Thoracic aorta (tissue), 2 donors: ENCODE data around the gene GDF7. TPM values are rescaled to one million over a fixed set of nuclear protein-coding genes. Genes with fewer than 3 reads are reported as not detected.

Source experiments
- ATAC-seq: fragments of 150-250 bp; one replicate; pipeline ENCODE4 v1.8.0; 2017; ENCODE audit warnings: low read depth; ENCODE audit not compliant: insufficient number of reproducible peaks, low FRiP score
- DNase-seq: peaks from one replicate; pipeline ENCODE4 v3.0.0-alpha.2; 2020; ENCODE audit warnings: low spot score
- H3K27ac ChIP-seq, 2 donors: fragments of 200-600 bp; sonication (generic); 1 replicate in 1 of 2; 2 replicates in 1 of 2; pipeline ENCODE4 v1.5.1; 2016; ENCODE audit warnings: mild to moderate bottlenecking in 2 of 2, moderate library complexity in 2 of 2
- H3K27me3 ChIP-seq: fragments of 200-600 bp; sonication (generic); replicated peaks from 2 replicates; pipeline ENCODE4 v1.6.0; 2016; ENCODE audit warnings: mild to moderate bottlenecking; ENCODE audit not compliant: insufficient read depth
- H3K36me3 ChIP-seq: fragments of 200-600 bp; sonication (generic); one replicate; pipeline ENCODE4 v1.5.1; 2016
- H3K4me1 ChIP-seq, 2 donors: fragments of 200-600 bp; sonication (generic); 1 replicate in 1 of 2; 2 replicates in 1 of 2; pipeline versions ENCODE4 v1.5.1 to v1.6.0; 2016; ENCODE audit warnings: low read depth in 2 of 2, mild to moderate bottlenecking in 1 of 2; ENCODE audit not compliant: control insufficient read depth in 1 of 2
- H3K4me3 ChIP-seq: fragments of 200-600 bp; sonication (generic); 2 replicates; pipeline ENCODE4 v1.5.1; 2016; ENCODE audit warnings: mild to moderate bottlenecking
- H3K9me3 ChIP-seq: fragments of 200-600 bp; sonication (generic); 2 replicates; pipeline ENCODE4 v1.5.1; 2016
- CTCF ChIP-seq: fragments of 200-600 bp; sonication (generic); IDR thresholded peaks from one replicate; pipeline ENCODE4 v1.5.1; 2019; ENCODE audit warnings: antibody characterized with exemption
- total RNA-seq, 2 donors: library from RNA; depleted of rRNA; stranded (reverse); fragments of >200 nt; gene quantifications; one replicate each; pipeline versions ENCODE4 v1.1.0 to v1.2.3, GENCODE V29; 2016

Gene GDF7
- total RNA-seq, 2 donors from 2014 or later: 39.7 to 40.7 TPM

GRCh38 chr2:20646446-20646845 lies 20.5 kb upstream of the GDF7 start:
- Histone ChIP-seq H3K27me3 (no peaks in the 10 kb centered on the region), H3K4me1 (peaks cover 25 to 55% of the 10 kb centered on the region in 2 donors), H3K9me3 (no peaks in the 10 kb centered on the region), H3K4me3 (no peak overlapping the region), H3K27ac (peak overlapping the region in 1 of 2 donors; percentile 46), H3K36me3 (peaks cover 23% of the 10 kb centered on the region)
- no peak for DNase-seq
- no peak for TF ChIP-seq CTCF
- no peak for ATAC-seq

DNA sequence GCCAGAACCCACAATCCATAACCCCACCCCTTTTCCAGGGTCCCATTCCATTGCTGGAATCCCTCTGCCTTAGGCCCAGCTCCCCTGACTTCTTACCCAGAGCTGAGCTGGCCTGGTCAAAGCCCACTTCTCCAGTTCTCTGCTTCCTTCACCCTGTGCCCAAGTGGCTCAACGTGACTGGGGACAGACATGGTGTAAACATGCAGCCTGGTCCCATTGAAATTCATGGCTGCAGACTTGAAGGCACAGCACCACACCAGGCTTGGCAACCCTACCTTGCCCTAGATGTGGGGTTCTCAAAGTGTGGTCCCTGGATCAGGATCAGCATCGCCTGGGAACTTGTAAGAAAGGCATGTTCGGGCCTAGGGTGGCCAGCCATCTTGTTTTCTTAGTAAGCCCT lies 19.7 kb upstream of the GDF7 start:
- no peak overlapping the region for H3K4me3 ChIP-seq
- no peak for TF ChIP-seq CTCF
- no peaks in the 10 kb centered on the region for H3K27me3 ChIP-seq
- H3K9me3 ChIP-seq: no peaks in the 10 kb centered on the region
- DNase-seq (no peak), ATAC-seq (no peak)
- H3K27ac ChIP-seq: peak overlapping the region; percentile 5 to 46
- H3K36me3 ChIP-seq: peaks cover 23% of the 10 kb centered on the region
- peaks cover 24 to 56% of the 10 kb centered on the region in 2 donors for H3K4me1 ChIP-seq

- ATAC-seq (no peak), DNase-seq (no peak)
- Histone ChIP-seq H3K9me3 (no peaks in the 10 kb centered on the region), H3K4me1 (peaks cover 23 to 56% of the 10 kb centered on the region in 2 donors), H3K27ac (peak overlapping the region; percentile 5 to 46), H3K4me3 (no peak overlapping the region), H3K36me3 (peaks cover 23% of the 10 kb centered on the region), H3K27me3 (no peaks in the 10 kb centered on the region)
- no peak for TF ChIP-seq CTCF
These were observed 19.2 kb upstream of the GDF7 start for GRCh38 chr2:20647738-20648137.

DNA sequence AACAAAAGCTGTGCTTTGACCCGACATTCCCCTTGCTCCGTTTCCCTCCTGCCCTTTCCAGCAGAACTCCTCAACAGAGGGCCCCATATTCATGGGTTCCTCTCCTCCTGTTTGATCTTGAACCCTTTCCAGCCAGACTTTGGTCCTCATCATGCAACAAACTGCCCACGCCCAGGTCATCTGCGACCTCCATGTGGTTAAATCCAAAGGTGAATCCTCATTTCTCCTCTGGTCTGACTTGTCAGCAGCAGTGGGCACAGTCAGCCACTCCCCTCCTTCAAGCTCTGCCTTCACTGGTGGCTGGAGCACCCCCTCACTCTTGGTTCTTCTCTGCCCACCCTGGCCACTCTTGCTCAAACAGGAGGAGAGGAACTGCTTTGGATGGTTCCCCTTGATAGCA lies 18.7 kb upstream of the GDF7 start:
- no peak for TF ChIP-seq CTCF
- H3K27ac ChIP-seq: peak overlapping the region; percentile 50 to 88
- H3K9me3 ChIP-seq: no peaks in the 10 kb centered on the region
- DNase-seq (no peak), ATAC-seq (no peak)
- H3K4me3 ChIP-seq: no peak overlapping the region
- H3K27me3 ChIP-seq: no peaks in the 10 kb centered on the region
- peaks cover 23 to 53% of the 10 kb centered on the region in 2 donors for H3K4me1 ChIP-seq
- H3K36me3 ChIP-seq: peaks cover 19% of the 10 kb centered on the region

- DNase-seq: no peak
- H3K4me1 ChIP-seq: peaks cover 23 to 51% of the 10 kb centered on the region in 2 donors
- peaks cover 14% of the 10 kb centered on the region for H3K36me3 ChIP-seq
- ATAC-seq: no peak
- H3K27ac ChIP-seq: peak overlapping the region; percentile 50 to 88
- no peaks in the 10 kb centered on the region for H3K9me3 ChIP-seq
- peak overlapping the region; percentile 85 for H3K4me3 ChIP-seq
- H3K27me3 ChIP-seq: no peaks in the 10 kb centered on the region
- no peak for TF ChIP-seq CTCF
These were observed 18.1 kb upstream of the GDF7 start for GRCh38 chr2:20648831-20649230.
